GM08714 (cell line): ENCODE measurements around the gene FAU.
"Not testable (repeated sequence)": the region's sequence is repeated elsewhere in the genome, so short reads cannot be mapped to it uniquely, and the experiment has no call there.

ENCODE experiments used
- H3K4me3 ChIP-seq: fragments of 200-500 bp; sonication (Bioruptor generic); 2 replicates; pipeline ENCODE4 v1.5.1; 2014; ENCODE audit warnings: mild to moderate bottlenecking, low read length, inconsistent platforms
- ZNF274 ChIP-seq: IDR thresholded peaks from 2 replicates; pipeline ENCODE4 v1.6.1; 2012; ENCODE audit warnings: mild to moderate bottlenecking, low read depth, low read length

FAU gene

DNA sequence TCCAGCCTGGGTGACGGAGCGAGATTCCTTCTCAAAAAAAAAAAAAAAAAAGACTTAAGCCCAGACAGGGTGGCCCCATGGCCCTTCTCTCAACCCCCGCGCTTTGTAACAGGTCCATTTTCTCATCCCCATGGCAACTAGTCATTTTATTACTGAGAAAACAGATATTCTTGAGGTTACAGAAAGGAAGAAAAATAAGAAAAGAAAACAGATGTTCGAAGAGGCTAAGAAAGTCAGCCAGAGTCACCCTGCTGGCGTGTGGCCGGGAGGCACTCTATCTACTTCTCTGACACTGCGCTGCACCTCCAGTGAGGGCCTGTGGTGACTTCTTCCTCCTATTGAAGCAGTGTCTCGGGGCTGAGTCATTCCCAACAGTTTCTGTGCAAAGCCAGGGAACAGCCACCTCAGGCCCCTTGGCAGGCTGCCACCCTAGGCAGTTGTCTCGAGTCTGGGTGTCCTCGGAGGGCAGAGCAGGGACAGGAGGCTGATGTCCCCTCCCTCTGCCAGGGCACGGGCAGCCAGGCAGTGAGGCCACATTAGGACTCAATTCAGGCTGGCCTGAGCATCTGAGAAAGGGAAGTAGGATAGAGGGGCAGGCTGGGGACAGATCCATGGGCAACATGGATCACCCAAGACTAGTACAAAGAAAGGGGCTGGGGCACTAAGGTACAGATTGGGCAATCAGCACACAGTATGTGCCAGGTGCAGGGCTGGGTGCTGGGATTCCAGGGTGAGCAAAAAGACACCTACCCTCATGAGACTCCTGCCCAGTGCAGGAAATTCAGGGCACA, 28.8 kb upstream of the FAU start:
- H3K4me3 ChIP-seq, result no peak overlapping the region
- TF ChIP-seq ZNF274, result no peak

DNA sequence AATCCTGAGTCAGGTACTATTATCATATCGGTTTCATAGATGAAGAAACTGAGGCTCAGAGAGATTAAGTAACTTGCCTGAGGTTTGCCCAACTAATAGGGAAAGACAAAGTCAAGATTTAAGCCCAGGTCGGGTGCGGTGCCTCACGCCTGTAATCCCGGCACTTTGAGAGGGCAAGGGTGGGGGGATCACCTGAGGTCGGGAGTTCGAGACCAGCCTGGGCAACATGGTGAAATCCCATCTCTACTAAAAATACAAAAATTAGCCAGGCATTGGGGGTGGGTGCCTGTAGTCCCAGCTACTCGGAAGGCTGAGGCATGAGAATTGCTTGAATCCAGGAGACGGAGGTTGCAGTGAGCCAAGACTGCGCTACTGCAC, 28.2 kb upstream of the FAU start:
- not testable (repeated sequence) for H3K4me3 ChIP-seq

DNA sequence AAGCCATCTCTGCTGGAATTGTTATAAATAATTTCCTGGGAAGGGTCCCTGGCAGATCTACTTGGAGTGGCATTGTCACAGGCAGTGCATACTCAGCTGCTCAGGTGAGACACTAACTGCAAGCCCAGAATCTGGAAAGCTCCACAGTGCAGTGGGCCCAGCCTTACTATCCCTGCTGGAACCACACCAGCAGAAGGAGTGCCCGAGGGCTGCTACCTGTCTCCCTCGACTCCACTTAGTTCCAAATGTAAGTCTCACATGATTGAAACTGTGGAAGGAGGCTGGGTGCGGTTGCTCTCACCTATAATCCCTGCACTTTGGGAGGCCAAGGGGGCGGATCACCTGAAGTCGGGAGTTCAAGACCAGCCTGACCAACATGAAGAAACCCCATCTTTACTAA, 26.7 kb upstream of the FAU start:
- TF ChIP-seq ZNF274, result no peak
- no peak overlapping the region for H3K4me3 ChIP-seq

GRCh38 chr11:65147352-65148075, 25.6 kb upstream of the FAU start:
- no peak for TF ChIP-seq ZNF274
- no peak overlapping the region for H3K4me3 ChIP-seq

DNA sequence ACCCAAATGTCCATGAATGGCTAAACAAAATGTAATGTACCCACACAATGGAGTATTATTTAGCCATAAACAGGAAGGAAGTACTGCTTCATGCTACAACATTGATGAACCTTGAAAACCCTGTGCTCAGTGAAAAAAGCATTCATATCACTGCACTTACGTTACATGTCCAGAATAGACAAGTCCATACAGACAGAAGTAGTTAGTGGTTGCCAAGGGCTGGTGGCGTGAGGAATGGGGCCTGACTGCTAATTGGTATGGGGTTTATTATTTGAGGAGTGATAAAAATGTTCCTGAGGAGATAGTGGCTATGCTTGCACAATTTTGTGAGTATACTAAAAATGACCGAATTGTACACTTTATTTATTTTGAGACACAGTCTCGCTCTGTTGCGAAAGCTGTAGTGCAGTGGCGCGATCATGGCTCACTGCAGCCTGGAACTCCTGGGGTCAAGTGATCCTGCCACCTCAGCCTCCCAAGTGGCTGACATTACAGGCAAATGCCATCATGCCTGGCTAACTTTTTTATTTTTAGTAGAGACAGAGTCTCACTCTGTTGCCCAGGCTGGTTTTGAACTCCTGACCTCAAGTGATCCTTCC, 20.1 kb upstream of the FAU start:
- no peak for TF ChIP-seq ZNF274
- no peak overlapping the region for H3K4me3 ChIP-seq

DNA sequence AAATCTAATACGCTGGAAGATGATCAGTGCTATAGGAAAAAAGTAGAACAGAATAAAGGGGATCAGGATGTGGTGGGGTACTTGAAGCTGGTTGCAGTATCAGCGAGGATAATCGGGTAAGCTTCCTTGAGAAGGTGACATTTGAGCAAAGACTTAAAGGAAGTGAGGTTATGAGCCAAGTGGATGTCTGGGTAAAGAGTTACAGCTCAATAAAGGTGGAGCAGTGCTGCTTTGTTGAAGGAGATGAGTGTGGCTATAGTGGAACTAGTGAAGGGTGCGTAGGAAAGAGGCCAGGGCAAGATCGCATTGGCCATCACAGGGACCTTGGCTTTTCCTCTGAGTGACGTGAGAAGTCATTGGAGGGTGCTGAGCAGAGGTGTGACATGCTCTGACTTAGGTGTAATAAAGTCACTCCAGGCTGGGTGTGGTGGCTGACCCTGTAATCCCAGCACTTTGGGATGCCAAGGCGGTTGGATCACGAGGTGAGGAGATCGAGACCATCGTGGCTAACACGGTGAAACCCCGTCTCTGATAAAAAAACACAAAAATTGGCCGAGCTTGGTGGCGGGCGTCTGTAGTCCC, 14.7 kb upstream of the FAU start:
- no peak for TF ChIP-seq ZNF274

DNA sequence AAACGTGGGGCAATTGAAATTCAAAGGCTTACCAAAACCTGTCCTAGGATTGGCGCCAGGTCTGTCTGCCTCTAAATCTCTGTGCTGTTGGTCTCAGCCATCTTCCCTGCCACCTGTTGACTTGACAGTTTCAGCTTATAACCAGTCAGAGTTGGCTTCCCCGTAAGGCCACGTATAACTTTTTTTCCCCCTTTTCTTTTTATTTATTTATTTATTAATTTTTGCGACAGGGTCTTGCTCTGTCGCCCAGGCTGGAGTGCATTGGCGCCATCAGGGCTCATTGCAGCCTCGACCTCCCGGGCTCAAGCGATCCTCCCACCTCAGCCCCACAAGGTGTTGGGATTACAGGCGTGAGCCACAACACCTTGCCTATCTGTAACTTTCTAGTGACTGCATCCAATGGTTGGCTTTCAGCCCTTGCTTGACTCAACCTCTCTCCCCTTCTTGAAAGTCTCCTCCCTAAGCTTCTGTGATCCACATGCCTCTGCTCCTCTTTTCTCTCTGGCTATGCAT, 13.8 kb upstream of the FAU start:
- no peak for TF ChIP-seq ZNF274
- H3K4me3 ChIP-seq, result peak overlapping the region; percentile 94; the same call in 1 of the 2 replicates

More for the DNA sequence above, 14.7 kb upstream of the FAU start:
- H3K4me3 ChIP-seq, result no peak overlapping the region

DNA sequence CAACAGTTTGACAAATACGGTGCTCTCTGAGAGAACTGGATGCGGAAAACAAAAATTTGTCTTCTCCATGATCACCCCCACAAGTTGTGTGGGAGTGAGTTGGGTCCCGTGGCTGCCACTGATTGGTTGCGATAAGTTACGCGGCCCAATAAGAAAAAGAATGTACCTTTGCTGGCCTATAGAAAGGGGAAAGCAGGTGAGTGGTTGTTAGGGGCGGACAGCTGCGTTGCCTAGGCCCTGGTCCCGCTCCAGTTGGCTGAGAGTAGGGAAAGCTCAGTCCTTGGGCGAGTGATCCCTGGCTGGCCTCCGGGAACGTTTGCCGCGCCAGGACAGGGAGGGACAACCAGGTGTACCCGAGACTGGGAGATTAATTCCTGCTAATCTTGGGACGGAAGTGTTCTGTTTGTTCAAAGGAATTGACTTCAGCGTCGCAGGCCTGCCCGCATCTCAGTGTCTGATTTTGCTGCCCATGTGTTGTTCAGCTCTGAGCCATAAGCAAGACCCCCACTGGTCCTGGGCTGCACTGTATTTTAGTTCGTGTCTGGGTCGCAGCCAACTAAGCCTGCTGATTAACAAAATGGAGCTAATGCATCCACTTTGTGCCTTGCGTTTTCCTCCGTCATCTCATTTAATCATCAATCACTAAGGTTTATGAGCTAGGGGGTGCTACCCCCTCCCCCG, 13.2 kb upstream of the FAU start:
- no peak for TF ChIP-seq ZNF274

DNA sequence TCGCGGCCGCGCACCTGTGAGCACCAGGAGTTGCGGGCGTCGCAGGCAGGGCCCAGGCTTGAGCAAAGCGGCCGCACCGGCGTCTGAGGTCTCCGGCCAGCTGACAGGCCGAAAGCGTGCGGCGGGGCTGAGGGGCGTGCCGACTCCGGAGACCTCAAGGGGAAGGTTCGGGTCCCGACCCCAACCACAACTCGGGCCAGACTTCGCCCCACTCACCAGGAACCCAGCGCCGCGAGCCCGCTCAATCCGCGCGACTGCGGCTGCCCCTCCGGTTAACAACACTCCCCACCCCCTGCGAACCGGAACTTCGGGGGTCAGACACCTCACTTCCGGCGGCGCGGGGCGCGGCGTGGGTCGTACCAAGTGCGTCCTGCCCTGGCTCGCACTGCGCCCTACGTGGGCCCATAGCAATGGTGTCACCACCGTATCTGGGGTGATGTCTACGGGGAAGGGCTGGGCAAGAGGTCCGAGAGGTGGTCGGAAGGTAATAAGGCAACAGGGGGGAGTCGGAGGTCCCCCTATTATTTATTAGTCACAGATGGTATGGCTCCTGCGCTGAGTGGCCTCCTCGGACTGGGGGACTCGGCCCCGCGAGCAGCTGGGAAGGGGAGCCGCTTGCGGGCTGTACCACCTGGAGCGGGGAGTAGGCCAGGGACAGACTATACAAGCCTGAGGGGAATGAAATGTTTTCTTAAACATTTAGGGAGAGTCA, 12.5 kb upstream of the FAU start, which contains the start of gene SYVN1:
SYVN1 (minus strand) TSS at position 280 of the 712 bp plus-strand sequence. CDS start 918 bp downstream, outside the sequence.
- H3K4me3 ChIP-seq, result peak within 1 kb of the TSS; percentile 94
- TF ChIP-seq ZNF274, result no peak

More for the DNA sequence above, 13.2 kb upstream of the FAU start:
- H3K4me3 ChIP-seq, result peak overlapping the region; percentile 94; the same call in 1 of the 2 replicates

GRCh38 chr11:65133724-65134123, 11.8 kb upstream of the FAU start:
- peak overlapping the region; percentile 94 for H3K4me3 ChIP-seq
- TF ChIP-seq ZNF274, result no peak

DNA sequence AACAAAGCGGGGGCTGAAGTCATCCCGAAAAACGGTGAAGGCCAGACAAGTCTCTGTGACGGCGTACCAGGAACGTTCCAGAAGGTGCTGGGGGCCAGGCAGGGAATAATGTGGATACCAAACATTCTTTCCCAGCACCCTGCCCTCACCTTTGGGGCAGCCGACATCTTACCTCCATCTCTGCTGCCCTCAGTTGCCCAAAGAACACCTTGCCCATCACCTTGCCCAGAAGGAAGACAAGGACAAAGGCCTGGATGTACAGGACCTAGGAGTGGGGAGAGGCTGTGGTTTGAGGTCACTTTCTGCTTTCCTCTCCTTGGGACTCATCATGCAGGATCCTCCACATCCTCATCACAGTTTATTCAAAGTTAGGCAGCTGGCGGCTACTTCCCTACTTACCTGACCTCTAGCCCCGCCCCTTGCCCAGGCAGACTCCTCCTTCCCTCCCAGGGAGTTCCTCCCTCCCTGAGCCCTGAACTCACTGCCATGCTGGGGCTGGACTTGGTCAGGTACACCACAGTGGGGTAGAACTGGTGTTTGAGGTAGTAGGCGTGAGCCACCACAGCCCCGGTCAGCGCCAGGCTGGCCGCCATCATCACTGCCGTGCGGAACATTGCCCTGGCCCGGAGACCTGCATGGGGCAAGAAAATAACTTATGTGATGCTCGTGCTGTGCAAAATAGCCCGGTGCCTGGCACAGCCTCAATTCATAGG, 11.2 kb upstream of the FAU start:
- no peak for TF ChIP-seq ZNF274
- peak overlapping the region; percentile 94 for H3K4me3 ChIP-seq

- H3K4me3 ChIP-seq, result peak overlapping the region; percentile 94; the same call in 1 of the 2 replicates
These were observed 10.5 kb upstream of the FAU start for GRCh38 chr11:65132238-65132987.

More at GRCh38 chr11:65132238-65132987, 10.5 kb upstream of the FAU start:
- TF ChIP-seq ZNF274, result no peak
